Keratinocyte (primary cell): Measurements from ENCODE around the gene GNB1L. TPM values are rescaled to one million over a fixed set of nuclear protein-coding genes. Genes with fewer than 3 reads are reported as not detected.

Source experiments
- DNase-seq: peaks from one replicate; pipeline ENCODE4 v3.0.0-alpha.2; 2011; ENCODE audit warnings: low read depth, missing footprints, low spot score
- FAIRE-seq: peaks from 2 replicates; lab custom pipeline; 2011; peaks lifted over from hg19 to GRCh38; lab: Jason Lieb, UNC
- H2AFZ ChIP-seq: 2 replicates; pipeline ENCODE4 v1.6.0; 2012; ENCODE audit warnings: low read length, control low read depth, inconsistent platforms; ENCODE audit not compliant: control insufficient read depth
- H3K27ac ChIP-seq: 2 replicates; pipeline ENCODE4 v1.5.1; 2011; ENCODE audit warnings: low read length; ENCODE audit not compliant: control insufficient read depth, insufficient read depth
- H3K27me3 ChIP-seq: 3 replicates; pipeline ENCODE4 v1.6.0; 2011; ENCODE audit warnings: low read length; ENCODE audit not compliant: control insufficient read depth, insufficient read depth; ENCODE audit errors: extremely low read depth
- H3K36me3 ChIP-seq, 2 experiments: 2 replicates in 1 of 2; 3 replicates in 1 of 2; pipeline ENCODE4 v1.5.1; 2011; ENCODE audit warnings: low read length in 2 of 2, mild to moderate bottlenecking in 1 of 2; ENCODE audit not compliant: control insufficient read depth in 2 of 2, insufficient read depth in 2 of 2; ENCODE audit errors: extremely low read depth in 1 of 2
- H3K4me1 ChIP-seq: 3 replicates; pipeline ENCODE4 v1.5.1; 2011; ENCODE audit warnings: low read length; ENCODE audit not compliant: control insufficient read depth, insufficient read depth; ENCODE audit errors: extremely low read depth
- H3K4me2 ChIP-seq: 3 replicates; pipeline ENCODE4 v1.6.0; 2011; ENCODE audit warnings: low read depth, low read length; ENCODE audit not compliant: control insufficient read depth, insufficient read depth; ENCODE audit errors: extremely low read depth
- H3K4me3 ChIP-seq, 3 experiments: fragments of 200-600 bp in 1 of 3; sonication (generic) in 1 of 3; 2 replicates in 2 of 3; 3 replicates in 1 of 3; pipeline ENCODE4 v1.5.1; 2011 to 2016; ENCODE audit warnings: low read length in 3 of 3, mild to moderate bottlenecking in 3 of 3, control low read depth in 2 of 3, inconsistent platforms in 1 of 3, low read depth in 1 of 3, mixed read lengths in 1 of 3, mixed run types in 1 of 3, moderate library complexity in 1 of 3; ENCODE audit not compliant: control insufficient read depth in 2 of 3, insufficient read depth in 2 of 3; ENCODE audit errors: extremely low read depth in 1 of 3
- H3K79me2 ChIP-seq: 2 replicates; pipeline ENCODE4 v1.6.0; 2012; ENCODE audit warnings: low read length; ENCODE audit not compliant: control insufficient read depth, insufficient read depth
- H3K9ac ChIP-seq: 3 replicates; pipeline ENCODE4 v1.6.0; 2011; ENCODE audit warnings: low read length; ENCODE audit not compliant: control insufficient read depth, insufficient read depth; ENCODE audit errors: extremely low read depth
- H3K9me1 ChIP-seq: 3 replicates; pipeline ENCODE4 v1.6.0; 2011; ENCODE audit warnings: low read length; ENCODE audit not compliant: control insufficient read depth, insufficient read depth; ENCODE audit errors: extremely low read depth
- H3K9me3 ChIP-seq: 2 replicates; pipeline ENCODE4 v1.5.1; 2012; ENCODE audit warnings: low read depth, low read length; ENCODE audit not compliant: control insufficient read depth
- H4K20me1 ChIP-seq: 3 replicates; pipeline ENCODE4 v1.6.0; 2011; ENCODE audit warnings: low read length; ENCODE audit not compliant: control insufficient read depth, insufficient read depth; ENCODE audit errors: extremely low read depth
- CTCF ChIP-seq, 3 experiments: IDR thresholded peaks in 1 of 3; conservative IDR thresholded peaks in 1 of 3; optimal IDR thresholded peaks in 1 of 3; 2 replicates in 2 of 3; 3 replicates in 1 of 3; pipeline versions ENCODE3 to v1.5.1; 2011; ENCODE audit warnings: low read length in 3 of 3, mild to moderate bottlenecking in 3 of 3, moderate library complexity in 2 of 3, control low read depth in 1 of 3, inconsistent platforms in 1 of 3; ENCODE audit not compliant: insufficient read depth in 2 of 3; ENCODE audit errors: extremely low read depth in 1 of 3
- EZH2 ChIP-seq: IDR thresholded peaks from one replicate; pipeline ENCODE4 v1.6.1; 2012; ENCODE audit warnings: inconsistent platforms, mild to moderate bottlenecking, low read length, moderate library complexity
- dilution Hi-C: fragments of 300-500 bp; cut with MboI; formaldehyde crosslinking; loops from one replicate; pipeline ENCODE4 v1.7.0; 2020; ENCODE audit warnings: low sequenced_read_pairs; ENCODE audit not compliant: extremely low pct_ligation_motif_present
- polyA plus RNA-seq, 5 experiments: library from polyadenylated mRNA; depleted of rRNA in 3 of 5; stranded (reverse) in 3 of 5; stranded (forward) in 1 of 5; unstranded in 1 of 5; fragments of >200 nt; gene quantifications; 1 replicate in 1 of 5; 2 replicates in 3 of 5; 3 replicates in 1 of 5; pipeline versions ENCODE4 v1.2.1 to v1.2.3, GENCODE V29; 2011 to 2012; ENCODE audit warnings: missing spikeins in 2 of 5, low read depth in 1 of 5, low replicate concordance in 1 of 5

The GNB1L gene
- polyA plus RNA-seq, 1 donor (not counting 4 experiments of a cell fraction or from before 2014, with no cell fraction given): 2.0 TPM

- H4K20me1 ChIP-seq: no peaks in the 10 kb centered on the region
- no peak overlapping the region for H3K4me2 ChIP-seq
- no peaks in the 10 kb centered on the region for H3K79me2 ChIP-seq
- no peak overlapping the region for H2AFZ ChIP-seq
- DNase-seq (no peak), FAIRE-seq (no peak)
- H3K27ac ChIP-seq: no peak overlapping the region
- dilution Hi-C loops: no loop called here
- TF ChIP-seq CTCF (optimal IDR thresholded peaks at IDR 0.05 in 1 of 3, IDR thresholded peaks at IDR 0.05 in 1 of 3, conservative IDR thresholded peaks at IDR 0.05 in 1 of 3; ENCODE audit: extremely low read depth in 1 of 3, insufficient read depth in 2 of 3, low read length in 3 of 3) (no peak), EZH2 (no peak)
- H3K36me3 ChIP-seq: peaks cover 0 to 1% of the 10 kb centered on the region in 2 experiments
- H3K9me3 ChIP-seq: no peaks in the 10 kb centered on the region
- H3K4me3 ChIP-seq: no peak overlapping the region
- peaks cover 25% of the 10 kb centered on the region for H3K4me1 ChIP-seq
- no peaks in the 10 kb centered on the region for H3K27me3 ChIP-seq
- no peak overlapping the region for H3K9ac ChIP-seq
- H3K9me1 ChIP-seq: no peaks in the 10 kb centered on the region
These were observed 38.7 kb upstream of the GNB1L start for GRCh38 chr22:19893363-19893762.

GRCh38 chr22:19892925-19893324, 38.3 kb upstream of the GNB1L start:
- Histone ChIP-seq H4K20me1 (no peaks in the 10 kb centered on the region), H3K27ac (no peak overlapping the region), H3K9me3 (no peaks in the 10 kb centered on the region), H3K9me1 (no peaks in the 10 kb centered on the region), H3K9ac (no peak overlapping the region), H3K79me2 (no peaks in the 10 kb centered on the region), H2AFZ (no peak overlapping the region), H3K36me3 (peaks cover 0 to 1% of the 10 kb centered on the region in 2 experiments), H3K4me1 (peaks cover 28% of the 10 kb centered on the region), H3K4me3 (no peak overlapping the region), H3K27me3 (no peaks in the 10 kb centered on the region), H3K4me2 (no peak overlapping the region)
- DNase-seq: no peak
- FAIRE-seq: no peak
- TF ChIP-seq EZH2 (no peak), CTCF (optimal IDR thresholded peaks at IDR 0.05 in 1 of 3, IDR thresholded peaks at IDR 0.05 in 1 of 3, conservative IDR thresholded peaks at IDR 0.05 in 1 of 3; ENCODE audit: extremely low read depth in 1 of 3, insufficient read depth in 2 of 3, low read length in 3 of 3) (no peak)
- dilution Hi-C loops: no loop called here
